Fibroblast of skin of right quadriceps (primary cell): ENCODE data around the gene ADAT2.

Experiments used
- DNase-seq: peaks from one replicate; pipeline ENCODE4 v3.0.0-alpha.2; 2013

Gene ADAT2

DNA sequence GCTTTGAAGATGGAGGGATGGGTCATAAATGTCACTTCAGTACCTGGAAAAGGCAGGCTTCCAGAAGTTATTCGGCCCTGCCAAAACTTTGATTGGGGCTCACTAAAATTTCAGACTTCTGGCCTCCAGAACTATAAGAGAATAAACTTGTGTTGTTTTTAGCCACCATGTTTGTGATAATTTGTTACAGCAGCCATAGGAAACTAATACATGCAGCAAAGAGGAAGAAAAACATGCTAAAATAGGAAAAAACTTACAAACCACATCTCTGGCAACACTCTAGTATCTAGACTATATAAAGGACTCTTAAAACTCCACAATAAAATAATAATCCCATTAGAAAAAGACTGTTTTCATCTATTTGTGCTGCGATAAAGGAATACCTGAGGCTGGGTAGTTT is 9.5 kb downstream of the ADAT2 start:
- no peak for DNase-seq

DNA sequence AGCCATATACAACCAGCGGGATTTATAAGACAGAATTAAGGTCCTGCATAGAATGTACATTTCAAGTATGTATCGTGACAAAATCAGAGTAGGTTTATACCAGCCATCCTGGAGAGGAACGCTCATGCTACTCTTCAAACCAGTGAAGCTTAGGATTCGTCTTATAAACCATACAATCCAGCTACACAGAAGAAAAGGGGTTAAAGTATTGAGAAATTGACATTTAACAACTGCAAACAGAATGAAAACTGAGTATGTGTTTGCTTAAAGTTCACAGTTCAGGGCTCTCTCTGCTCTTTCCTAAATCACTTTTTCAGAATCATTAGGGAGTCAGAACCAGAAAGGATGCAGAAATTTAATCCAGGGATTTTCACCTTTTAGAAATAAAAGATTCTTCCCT is 17.9 kb downstream of the ADAT2 start:
- DNase-seq: no peak

DNA sequence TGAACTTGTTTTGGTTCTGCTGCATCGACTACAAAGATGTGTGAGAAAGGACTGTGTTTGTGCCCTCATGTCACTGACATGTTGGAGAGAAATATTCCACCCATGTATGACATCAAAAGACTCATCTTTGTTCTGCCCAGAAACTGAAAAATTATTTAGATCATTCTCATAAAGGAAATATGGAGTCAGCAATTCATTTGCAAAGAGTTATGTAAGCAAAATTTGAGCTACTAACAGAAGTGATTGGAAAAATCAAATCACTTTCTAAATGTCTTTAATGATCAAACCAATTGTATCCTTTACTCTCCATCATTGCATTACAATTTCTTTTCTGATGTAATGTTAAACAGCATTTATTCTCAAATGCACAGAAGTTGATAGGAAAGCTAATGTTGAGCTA is 19.3 kb downstream of the ADAT2 start:
- DNase-seq: no peak

DNA sequence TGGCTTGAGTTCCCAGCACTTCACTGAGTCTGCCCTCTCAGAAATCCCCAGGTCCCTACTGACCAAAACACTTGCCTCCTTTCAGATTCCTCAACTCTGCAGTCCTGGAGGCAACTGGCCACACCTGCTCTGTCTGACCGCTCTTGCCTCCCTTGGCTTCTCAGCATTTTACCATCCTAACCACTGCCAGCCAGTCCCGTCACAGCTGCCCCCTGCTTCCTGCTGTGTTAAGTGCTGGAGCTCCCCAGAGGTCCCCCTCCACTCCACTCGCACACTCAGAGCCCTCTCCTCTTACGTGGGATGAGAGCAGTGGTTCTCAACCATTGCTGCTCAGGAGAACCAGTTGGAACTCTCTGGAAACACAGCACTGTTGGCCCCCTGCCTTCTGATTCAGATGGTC is 20.5 kb downstream of the ADAT2 start:
- no peak for DNase-seq

DNA sequence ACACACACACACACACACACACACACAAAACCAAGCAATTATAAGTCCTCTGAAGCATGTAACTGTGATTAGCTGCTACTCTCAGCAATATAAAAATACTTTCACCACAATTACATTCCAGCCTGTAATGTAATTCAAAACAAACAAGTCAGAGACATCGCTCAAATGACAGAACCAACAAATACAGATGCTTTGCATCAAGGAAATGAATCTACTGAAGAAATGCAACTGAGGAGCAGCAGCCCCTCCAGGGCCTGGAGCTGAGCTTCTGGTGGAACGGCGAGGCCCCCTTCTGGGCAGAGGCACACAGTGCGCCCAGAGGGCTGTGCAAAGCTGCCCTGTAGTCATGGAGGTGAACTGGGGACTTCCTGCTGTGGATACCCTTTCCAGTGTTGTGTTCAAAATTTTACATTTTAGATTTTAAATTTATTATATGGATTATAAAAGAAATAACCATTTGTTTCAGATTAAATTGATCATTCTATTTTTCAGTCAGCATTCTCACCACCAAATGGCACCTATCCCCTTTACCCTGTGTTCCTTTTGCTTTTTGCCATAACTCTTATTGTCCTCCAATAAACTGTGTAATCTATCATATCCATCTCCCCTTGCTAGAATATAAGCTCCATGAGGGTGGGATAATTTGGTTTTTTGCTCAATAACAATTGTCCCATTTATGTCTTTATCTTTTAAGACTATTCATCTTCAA is 23.2 kb downstream of the ADAT2 start:
- peak; percentile 91 for DNase-seq

DNA sequence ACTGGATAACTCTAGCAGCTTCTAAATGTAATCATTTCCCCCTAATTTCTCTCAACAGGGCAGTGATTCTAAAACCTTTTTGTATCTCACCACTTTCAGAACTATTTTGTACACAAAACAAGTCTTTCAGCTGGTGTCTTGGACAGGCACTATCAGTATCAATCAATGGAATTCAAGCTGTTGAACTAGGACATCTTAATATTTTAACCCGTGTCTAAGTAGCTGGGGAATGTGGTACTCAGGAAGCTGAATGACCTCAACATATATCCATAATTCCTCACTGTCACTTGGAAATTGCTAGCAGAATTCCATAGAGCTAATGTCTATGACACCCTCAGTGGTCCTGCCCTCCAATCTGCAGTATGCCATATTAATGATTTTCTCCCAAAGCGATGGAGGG is 24.5 kb downstream of the ADAT2 start:
- DNase-seq: peak; percentile 61

DNA sequence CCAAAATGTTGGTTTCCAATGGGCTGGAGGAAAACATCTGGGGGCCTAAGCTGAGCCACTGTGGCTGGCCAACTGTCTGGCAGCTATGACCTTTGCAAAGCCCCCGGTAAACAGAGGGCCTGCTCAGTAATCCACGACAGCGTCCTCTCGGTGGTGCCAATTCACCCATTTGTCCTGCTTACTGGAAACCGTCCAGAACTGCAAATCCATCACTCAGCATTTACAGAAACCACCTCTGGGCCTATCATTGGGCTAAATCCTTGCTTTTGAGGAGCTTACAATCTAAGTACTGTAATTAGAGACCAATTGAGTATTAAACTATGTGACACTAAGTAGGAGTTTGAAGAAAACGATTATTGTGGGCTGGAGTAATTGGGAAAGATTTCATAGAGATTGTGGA is 31.0 kb downstream of the ADAT2 start:
- no peak for DNase-seq

DNA sequence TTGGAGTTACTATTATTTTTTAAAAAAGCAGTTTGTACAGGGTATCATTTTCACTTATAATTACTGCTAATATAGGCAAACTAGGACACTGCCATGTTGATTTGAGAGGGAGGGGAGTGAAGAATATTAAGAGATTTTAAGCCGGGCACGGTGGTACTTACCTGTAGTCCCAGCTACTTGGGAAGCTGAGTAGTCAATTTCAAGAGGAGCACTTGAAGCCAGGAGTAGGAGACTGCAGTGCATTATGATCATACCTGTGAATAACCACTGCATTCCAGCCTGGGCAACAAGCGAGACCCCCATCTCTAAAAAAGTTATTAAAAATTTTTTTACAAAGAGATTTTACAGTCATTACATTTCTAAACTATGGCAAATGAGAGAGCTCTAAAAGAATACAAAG is 35.7 kb downstream of the ADAT2 start:
- no peak for DNase-seq

DNA sequence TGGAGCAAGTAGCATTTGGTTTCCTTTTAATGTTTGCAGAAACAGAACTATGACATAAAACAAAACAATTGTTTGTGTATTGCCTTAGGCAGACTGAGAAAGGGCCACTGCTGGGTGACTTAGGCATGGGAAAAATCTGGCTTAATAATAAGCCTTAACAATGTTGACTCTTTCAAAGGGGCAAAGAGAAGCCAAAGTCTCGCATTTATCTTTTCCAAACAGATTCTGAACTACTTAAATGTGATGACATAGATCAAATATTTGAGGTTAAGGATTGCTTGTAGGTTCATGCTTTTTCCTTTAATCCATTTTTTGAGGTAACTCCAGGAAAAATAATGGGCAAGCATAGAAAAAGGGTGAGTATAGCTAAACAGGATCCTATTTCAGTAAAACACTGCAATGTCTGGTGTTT is 39.6 kb downstream of the ADAT2 start:
- peak; percentile 67 for DNase-seq

DNA sequence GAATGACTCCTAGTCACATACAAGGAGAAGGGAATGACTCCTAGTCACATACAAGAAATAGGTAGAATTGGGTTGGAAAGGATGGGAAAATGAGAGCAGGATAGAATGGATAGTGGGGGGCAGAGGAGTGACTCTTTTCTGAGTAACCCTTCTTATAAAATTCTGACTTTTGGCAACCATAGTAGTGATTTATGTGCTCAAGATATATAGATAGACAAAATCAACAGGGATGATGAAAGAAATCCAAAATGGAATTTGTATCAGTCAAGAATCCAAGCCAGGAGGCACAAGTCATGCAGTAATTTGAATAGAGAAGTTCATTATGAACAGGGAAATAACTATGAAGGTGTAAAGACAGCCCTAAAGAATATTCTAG is 41.7 kb downstream of the ADAT2 start:
- DNase-seq: no peak

DNA sequence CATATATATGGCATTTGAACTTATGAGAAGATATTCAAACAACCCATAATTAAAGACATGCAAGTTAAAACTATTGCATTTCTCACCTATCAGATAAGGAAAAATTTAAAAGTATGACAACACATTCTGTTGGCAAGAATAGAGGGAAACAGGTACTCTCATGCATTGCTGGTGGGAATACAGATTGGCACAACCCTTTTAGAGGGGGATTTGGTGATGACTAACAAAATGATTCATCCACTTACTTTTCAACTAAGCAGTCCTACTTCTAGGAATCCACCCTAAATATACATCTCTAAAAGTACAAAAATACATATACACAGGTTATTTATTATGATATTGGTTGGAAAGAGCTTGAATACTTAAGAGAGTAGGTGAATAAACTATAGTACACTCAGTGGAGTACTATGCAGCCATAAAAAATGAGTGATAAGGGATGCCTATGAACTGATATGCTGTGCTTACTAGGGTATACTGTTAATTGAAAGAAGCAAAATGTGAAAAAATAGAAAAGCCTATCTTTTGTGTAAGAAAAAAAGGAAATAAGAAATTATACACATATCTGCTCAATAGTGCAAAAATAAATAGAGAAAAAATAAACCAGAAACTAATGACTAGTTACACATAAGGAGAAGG is 42.2 kb downstream of the ADAT2 start:
- DNase-seq: no peak

DNA sequence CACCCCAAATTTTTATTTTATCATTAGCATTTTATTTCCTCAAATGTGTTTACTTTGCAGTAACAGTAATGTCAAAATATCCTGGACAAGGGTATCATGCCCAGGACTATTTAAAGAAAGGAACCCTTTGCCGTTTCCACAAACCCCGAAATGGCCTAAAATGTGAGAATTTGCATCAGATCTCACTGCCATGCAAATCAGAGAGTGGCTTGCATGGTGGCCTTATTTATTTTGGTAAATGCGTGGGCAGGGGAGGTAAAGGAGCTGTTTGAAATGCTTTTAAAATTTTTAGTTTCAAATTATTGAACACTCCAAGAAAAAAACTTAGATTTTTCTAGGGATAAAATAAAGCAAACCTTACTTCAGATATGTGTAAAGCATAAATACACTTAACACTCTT is 43.8 kb downstream of the ADAT2 start:
- DNase-seq: no peak

DNA sequence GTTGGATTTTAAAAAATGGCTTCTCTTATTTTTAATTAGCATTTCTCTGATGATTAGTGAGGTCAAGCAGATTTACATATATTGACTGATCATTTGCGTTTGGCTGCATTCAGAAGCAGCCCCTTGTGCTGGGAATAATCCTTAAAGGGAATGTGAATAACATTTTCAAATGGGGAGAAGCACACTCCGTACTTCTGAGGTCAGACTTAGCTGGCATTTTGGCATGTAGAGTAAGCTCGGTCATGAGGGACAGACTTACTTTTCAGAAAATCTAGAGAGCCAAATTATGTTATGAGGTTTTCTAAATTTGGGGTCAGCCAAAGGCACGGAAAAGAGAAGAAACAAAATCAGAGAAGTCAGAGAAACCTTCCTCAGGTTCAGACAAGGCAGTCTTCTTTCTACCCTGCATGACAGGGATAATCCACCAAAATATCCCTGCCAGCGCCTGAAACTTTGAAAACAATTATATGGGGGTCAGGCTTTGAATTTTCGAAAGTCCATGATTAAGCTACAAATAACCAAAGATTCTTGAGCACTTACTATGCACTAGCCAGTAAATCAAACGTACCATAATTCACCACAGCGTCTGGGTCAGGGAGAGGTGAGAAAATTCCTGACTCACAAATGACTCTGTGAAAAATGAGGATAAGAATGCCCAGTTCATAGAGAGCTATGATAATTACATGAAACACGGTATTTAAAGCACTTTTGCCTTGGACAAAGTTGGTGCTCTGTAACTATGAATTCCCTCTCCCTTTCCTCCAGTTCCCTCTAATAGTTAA is 44.9 kb downstream of the ADAT2 start:
- peak; percentile 91 for DNase-seq

DNA sequence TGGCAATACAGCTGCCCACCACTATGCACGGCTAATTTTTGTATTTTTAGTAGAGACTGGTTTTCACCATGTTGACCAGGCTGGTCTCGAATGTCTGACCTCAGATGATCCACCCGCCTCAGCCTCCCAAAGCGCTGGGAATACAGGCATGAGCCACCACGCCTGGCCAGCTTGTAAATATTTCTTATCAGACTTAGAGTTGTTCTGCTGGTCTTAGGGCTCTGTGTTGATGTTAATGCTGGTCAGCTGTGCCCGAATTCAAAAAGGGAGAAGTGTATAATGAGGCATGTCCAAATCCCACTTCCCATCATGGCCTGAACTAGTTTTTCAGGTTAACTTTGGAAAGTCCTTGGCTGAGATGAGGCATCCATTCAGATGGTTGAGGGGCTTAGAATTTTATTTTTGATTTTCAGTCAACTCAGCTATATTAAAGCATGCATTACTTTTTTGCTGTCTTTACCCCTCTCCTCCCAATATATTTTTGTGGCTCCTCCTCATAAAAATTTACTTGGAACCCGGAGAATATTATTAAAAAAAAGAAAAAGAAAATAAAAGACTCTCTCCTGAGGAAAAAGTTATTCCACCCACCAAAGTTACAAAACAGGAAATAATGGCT is 47.7 kb downstream of the ADAT2 start:
- no peak for DNase-seq

DNA sequence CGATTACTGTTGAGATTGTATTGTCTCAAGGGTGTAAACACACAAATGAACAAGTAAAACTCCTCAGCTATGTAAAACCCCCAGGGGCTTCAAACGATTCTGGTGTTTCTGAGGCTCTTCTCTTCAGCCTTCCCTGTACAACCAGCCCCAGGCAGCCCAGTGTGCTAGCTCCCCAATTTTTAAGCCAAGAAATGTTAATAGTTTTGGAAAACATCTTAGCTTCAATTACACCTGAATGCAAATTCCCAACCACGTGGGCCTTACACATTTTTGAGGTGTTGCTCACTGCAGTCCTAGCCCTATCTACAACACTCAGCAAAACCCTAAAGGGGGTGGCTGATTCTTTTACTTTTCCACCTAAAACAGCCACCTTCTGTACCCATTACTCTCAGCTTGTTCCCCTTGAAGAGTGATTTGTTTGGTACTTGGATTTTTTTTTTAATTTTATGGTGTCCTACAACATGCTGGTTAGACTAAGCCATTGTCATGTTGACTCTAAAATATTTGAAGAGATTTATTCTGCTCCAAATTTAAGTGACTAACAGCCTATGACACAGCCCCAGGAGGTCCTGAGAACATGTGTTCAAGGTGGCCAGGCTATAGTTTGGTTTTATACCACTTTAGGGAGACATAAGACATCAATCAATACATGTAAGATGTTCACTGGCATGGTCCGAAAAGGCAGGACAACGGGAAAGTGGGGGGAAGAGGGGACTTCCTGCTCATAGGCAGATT is 48.7 kb downstream of the ADAT2 start:
- DNase-seq: no peak

DNA sequence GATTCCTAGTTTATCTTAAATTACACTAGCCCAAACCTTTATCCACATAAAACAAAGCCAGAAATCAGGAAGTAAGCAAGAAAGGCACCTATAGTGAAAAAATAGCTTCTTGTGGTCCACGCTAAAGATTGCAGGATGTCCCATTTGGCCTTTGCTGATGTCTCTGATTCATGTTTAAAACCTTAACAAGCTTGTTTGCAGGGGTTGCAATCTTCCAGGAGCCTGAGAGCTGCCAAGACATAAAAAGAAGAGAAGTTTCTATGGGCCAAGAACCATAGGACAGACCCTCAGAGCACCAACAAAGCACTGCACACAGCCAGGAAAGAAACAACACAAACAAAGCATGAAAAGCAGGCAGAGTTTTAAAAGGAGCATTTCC is 49.4 kb downstream of the ADAT2 start:
- no peak for DNase-seq

DNA sequence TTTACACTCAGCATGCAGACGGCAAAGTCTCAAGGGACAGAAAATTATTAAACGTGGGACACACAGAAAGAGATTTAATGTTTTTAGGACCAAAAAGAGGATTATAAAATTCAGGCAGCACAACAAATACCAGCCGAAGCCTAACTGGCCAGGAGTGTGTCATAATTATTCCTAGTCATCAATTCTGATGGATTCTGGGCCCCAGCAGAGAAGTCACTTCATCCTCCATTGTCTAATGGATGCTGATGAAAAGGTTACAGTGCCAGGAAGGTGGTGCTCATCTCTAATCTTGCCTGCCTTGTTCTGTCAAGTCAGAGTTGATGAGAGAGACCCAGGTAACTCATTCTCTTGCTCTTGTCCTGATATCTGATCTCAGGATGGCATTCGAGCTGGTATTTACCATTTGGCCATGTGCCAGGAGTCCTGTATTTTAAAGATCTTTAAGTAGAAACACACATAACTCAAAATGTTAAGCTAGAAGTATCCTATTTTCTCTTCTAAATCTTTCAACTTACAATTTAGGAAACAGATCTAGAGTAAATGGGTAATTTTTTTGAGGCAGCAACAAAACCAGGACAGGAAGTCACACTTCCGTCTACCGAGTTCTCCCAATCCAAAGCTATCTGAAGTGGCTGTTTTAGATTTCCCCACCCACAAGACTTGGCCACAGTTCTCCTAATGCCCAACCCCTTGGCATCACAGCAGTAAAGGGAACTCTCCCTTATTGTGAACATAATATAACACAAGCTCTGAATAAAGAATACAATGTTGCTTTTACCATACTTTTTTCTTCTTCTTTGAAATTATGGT is 50.0 kb downstream of the ADAT2 start:
- no peak for DNase-seq

DNA sequence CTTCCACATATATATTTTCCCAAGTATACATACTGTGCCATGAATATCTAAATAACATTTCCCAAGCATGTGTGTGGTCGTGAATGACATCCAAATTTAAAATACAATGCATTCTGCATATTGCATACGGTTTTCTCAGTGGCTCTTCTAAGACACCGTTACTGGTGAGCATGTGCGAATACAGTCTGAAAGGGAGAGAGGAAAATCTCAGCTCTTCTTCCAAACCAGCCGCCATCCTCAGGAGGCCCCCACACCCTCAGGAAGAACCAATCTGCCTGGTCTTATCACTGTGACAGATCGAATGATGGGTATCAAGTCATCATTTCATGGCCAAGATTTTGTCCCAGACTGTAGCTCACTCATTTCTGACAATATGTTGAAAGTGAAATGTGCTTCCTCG is 50.7 kb downstream of the ADAT2 start:
- DNase-seq: no peak

DNA sequence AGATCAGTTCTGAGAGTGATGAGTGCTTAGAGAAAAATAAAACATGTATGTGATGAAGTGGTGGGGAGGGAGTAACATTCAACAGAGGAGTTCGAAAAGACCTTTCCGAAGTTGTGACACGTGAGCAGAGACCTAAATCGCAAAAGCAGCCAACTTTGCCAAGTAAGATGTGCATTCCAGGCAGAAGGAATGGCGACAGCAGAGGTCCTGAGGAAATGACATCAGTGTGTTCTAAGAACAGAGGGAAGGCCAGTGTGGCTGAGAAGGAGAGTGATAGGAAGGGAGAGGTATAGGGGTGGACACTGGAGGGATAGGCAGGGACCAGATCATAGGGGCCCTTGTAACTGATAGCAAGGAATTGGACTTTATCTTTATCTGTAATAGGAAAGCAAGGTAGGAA is 51.3 kb downstream of the ADAT2 start:
- no peak for DNase-seq

DNA sequence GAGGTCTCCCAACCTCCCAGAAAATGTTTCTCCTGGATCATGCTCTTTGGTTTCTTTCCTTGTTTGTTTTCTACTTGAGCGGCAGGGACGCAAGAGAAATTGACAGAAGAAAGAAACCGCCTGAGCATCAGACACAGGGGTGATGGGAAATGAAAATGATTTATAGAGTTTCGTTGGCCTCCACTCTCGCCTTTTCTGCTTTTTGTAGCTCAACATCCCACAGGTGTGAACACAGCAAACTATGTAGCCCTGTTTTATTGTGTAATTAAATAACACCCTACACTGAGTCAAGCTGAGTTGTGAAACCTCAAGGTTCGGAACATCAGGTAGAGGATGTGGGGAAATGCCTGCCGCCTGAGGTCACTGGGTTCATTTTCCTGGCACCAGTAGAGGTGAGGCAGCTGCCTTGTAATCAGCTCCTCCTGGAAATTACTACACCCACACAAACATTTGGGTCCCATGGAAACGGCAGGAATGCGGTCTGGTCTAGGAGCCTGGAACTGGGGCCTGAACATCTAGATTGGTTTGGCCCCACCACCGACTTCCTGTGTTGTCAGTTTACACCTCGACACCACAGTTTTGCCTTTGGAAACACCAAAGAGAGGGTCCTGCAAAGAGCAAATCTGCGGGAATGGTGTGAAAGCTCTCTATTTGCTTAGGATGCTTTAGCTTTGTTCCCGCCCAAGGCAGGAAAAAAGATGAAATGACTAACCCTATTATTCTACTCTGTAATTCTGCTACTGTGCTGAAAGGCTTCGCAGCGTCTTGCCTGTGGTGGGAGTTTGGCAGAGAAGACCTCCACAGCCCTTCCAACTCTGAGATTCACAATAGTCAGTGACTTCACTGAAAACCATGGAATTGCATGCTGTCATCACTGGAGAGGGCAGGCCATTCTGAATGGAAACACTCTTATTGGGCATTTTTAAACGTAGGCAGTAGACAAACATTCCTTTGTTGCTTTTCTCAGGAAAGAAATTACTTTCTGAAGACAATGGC is 53.0 kb downstream of the ADAT2 start:
- DNase-seq: peak; percentile 86
